KMS-11 (cell line): Measurements from ENCODE around the gene IL20.

ENCODE experiments used
- H2AFZ ChIP-seq: fragments of 200-600 bp; sonication (generic); 2 replicates; pipeline ENCODE4 v1.6.1; 2016; ENCODE audit warnings: antibody characterized with exemption, mixed run types, low read depth
- H3K27ac ChIP-seq: fragments of 200-600 bp; sonication (generic); 2 replicates; pipeline ENCODE4 v1.6.1; 2016; ENCODE audit warnings: mild to moderate bottlenecking, mixed run types
- H3K27me3 ChIP-seq: fragments of 200-600 bp; sonication (generic); 2 replicates; pipeline ENCODE4 v1.6.1; 2017; ENCODE audit warnings: mild to moderate bottlenecking, low read depth, mixed run types, moderate library complexity; ENCODE audit not compliant: insufficient read depth
- H3K36me3 ChIP-seq: fragments of 200-600 bp; sonication (generic); 2 replicates; pipeline ENCODE4 v1.6.1; 2017; ENCODE audit warnings: mild to moderate bottlenecking, mixed run types; ENCODE audit not compliant: insufficient read depth
- H3K4me1 ChIP-seq: fragments of 200-600 bp; sonication (generic); 2 replicates; pipeline ENCODE4 v1.6.1; 2016; ENCODE audit warnings: mild to moderate bottlenecking, low read depth, mixed run types; ENCODE audit not compliant: poor library complexity, severe bottlenecking
- H3K4me2 ChIP-seq: fragments of 200-600 bp; sonication (generic); 2 replicates; pipeline ENCODE4 v1.7.0; 2016; ENCODE audit warnings: mild to moderate bottlenecking, mixed run types
- H3K4me3 ChIP-seq: fragments of 200-600 bp; sonication (generic); IDR thresholded peaks from 2 replicates; pipeline ENCODE4 v1.6.1; 2017; ENCODE audit warnings: low read depth, low read length, mixed read lengths; ENCODE audit not compliant: insufficient read depth
- H3K79me2 ChIP-seq: fragments of 200-600 bp; sonication (generic); 2 replicates; pipeline ENCODE4 v1.6.1; 2016; ENCODE audit warnings: low read depth, mixed run types; ENCODE audit not compliant: insufficient read depth
- H3K9ac ChIP-seq: fragments of 200-600 bp; sonication (generic); 2 replicates; pipeline ENCODE4 v1.6.1; 2016; ENCODE audit warnings: mild to moderate bottlenecking, mixed run types
- H4K20me1 ChIP-seq: fragments of 200-600 bp; sonication (generic); 2 replicates; pipeline ENCODE4 v1.6.1; 2016; ENCODE audit warnings: mild to moderate bottlenecking, mixed run types; ENCODE audit not compliant: insufficient read depth
- TF ChIP-seq, protein P1 (sequence below): fragments of 200-600 bp; sonication (generic); conservative IDR thresholded peaks from 2 replicates; pipeline ENCODE4 v1.6.1; 2017; ENCODE audit warnings: low read depth, mild to moderate bottlenecking, antibody characterized with exemption, low read length, moderate library complexity, mixed read lengths

The IL20 gene

GRCh38 chr1:206909883-206910318, 44.5 kb downstream of the IL20 start:
- TF ChIP-seq, protein P1, sequence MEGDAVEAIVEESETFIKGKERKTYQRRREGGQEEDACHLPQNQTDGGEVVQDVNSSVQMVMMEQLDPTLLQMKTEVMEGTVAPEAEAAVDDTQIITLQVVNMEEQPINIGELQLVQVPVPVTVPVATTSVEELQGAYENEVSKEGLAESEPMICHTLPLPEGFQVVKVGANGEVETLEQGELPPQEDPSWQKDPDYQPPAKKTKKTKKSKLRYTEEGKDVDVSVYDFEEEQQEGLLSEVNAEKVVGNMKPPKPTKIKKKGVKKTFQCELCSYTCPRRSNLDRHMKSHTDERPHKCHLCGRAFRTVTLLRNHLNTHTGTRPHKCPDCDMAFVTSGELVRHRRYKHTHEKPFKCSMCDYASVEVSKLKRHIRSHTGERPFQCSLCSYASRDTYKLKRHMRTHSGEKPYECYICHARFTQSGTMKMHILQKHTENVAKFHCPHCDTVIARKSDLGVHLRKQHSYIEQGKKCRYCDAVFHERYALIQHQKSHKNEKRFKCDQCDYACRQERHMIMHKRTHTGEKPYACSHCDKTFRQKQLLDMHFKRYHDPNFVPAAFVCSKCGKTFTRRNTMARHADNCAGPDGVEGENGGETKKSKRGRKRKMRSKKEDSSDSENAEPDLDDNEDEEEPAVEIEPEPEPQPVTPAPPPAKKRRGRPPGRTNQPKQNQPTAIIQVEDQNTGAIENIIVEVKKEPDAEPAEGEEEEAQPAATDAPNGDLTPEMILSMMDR, result no peak
- Histone ChIP-seq H3K9ac (no peak overlapping the region), H3K79me2 (no peaks in the 10 kb centered on the region), H3K4me3 (no peak overlapping the region), H3K27ac (no peak overlapping the region), H3K4me2 (no peak overlapping the region), H4K20me1 (no peaks in the 10 kb centered on the region), H3K27me3 (peaks cover 13% of the 10 kb centered on the region; the same call in 1 of the 2 replicates), H2AFZ (peak overlapping the region; percentile 58; the same call in 1 of the 2 replicates), H3K36me3 (no peaks in the 10 kb centered on the region), H3K4me1 (peaks cover 11% of the 10 kb centered on the region)

GRCh38 chr1:206911064-206911663, 45.7 kb downstream of the IL20 start:
- peaks cover 13% of the 10 kb centered on the region; the same call in 1 of the 2 replicates for H3K27me3 ChIP-seq
- no peak overlapping the region for H3K27ac ChIP-seq
- TF ChIP-seq, protein P1, result peak; percentile 99
- H2AFZ ChIP-seq, result no peak overlapping the region
- no peak overlapping the region for H3K4me2 ChIP-seq
- H3K36me3 ChIP-seq, result no peaks in the 10 kb centered on the region
- no peaks in the 10 kb centered on the region for H4K20me1 ChIP-seq
- H3K4me3 ChIP-seq, result no peak overlapping the region
- peaks cover 11% of the 10 kb centered on the region for H3K4me1 ChIP-seq
- H3K9ac ChIP-seq, result no peak overlapping the region
- H3K79me2 ChIP-seq, result no peaks in the 10 kb centered on the region

DNA sequence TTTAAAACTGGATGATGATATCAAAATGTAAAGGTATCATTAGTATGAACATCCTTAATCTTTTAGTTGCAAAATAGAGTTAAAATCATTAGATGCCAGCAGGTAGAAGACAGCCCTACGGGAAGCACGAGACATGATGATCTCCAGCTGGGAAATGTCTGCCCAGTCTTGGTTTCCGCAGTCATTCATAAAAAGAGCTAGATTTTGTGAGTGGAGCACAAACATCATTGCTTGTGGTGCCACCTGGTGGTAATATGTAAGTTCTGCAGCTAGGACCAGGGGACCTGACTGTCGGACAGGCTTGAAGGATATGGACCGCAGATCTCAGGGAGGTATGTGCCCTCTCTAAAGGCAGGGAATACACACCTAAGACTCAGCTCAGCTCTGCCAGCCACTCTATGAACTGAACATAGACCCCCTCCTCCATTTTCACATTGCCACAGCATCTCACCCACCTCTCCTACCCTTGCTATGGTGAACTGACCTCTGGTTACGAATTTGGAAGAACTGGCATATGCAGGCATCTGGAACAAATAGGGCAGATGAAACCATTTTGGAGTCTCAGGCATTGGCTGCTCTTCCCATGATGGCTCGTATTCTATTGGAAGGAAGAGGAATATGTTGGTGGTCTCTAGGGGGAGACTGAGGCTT, 47.1 kb downstream of the IL20 start:
- Histone ChIP-seq H3K4me1 (peaks cover 11% of the 10 kb centered on the region), H3K4me2 (no peak overlapping the region), H2AFZ (no peak overlapping the region), H3K79me2 (no peaks in the 10 kb centered on the region), H3K27ac (no peak overlapping the region), H3K9ac (no peak overlapping the region), H3K36me3 (no peaks in the 10 kb centered on the region), H4K20me1 (no peaks in the 10 kb centered on the region), H3K4me3 (no peak overlapping the region), H3K27me3 (peaks cover 13% of the 10 kb centered on the region; the same call in 1 of the 2 replicates)
- TF ChIP-seq, protein P1, result peak; percentile 96

DNA sequence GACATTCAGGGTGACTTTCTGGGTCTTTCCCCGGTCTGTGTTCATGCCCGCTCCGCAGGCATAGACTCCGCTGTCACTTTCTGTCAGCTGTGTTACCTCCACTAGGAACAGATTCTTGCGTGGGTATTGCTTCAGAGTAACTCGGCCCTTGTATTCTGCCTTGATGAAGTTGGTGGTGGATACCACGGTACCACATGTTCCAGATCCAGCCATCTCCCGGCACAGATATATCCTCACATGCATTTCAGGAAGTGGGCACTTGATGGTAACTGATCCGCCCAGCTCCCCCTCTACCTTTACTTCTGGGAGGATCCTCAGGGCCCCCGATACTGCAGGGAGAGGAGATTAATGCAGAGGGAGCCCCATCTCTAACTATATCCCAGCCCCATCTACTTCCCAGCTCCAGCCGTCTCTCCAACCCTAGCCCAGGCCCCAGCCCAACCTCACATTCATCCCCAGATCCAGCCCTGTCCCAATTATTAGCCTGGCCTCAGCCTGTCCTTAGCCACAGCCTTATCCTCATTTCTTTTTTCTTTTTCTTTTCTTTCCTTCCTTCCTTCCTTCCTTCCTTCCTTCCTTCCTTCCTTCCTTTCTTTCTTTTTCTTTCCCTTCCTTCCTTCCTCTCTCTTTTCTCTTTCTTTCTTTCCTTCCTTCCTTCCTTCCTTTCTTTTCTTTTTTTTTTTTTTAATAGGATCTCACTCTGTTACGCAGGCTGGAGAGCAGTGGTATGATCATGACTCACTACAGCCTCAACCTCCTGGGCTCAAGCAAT, 48.5 kb downstream of the IL20 start:
- TF ChIP-seq, protein P1, result no peak
- H3K9ac ChIP-seq, result no peak overlapping the region
- H3K27me3 ChIP-seq, result peaks cover 6% of the 10 kb centered on the region; the same call in 1 of the 2 replicates
- no peaks in the 10 kb centered on the region for H4K20me1 ChIP-seq
- no peak overlapping the region for H3K27ac ChIP-seq
- H2AFZ ChIP-seq, result no peak overlapping the region
- no peaks in the 10 kb centered on the region for H3K36me3 ChIP-seq
- no peak overlapping the region for H3K4me3 ChIP-seq
- no peak overlapping the region for H3K4me2 ChIP-seq
- peaks cover 11% of the 10 kb centered on the region for H3K4me1 ChIP-seq
- no peaks in the 10 kb centered on the region for H3K79me2 ChIP-seq
